DND-41 (cell line): Measurements from ENCODE around the gene DSC1.

Source experiments
- CTCF ChIP-seq: IDR thresholded peaks from 2 replicates; pipeline ENCODE4 v1.5.1; 2012; ENCODE audit warnings: borderline replicate concordance, low read length, moderate library complexity, mild to moderate bottlenecking; ENCODE audit not compliant: poor library complexity, severe bottlenecking; ENCODE audit errors: extremely low read depth
- EZH2 ChIP-seq: IDR thresholded peaks from 3 replicates; pipeline ENCODE4 v1.6.1; 2012; ENCODE audit warnings: borderline replicate concordance, low read depth, mild to moderate bottlenecking, moderate library complexity, low read length, inconsistent platforms; ENCODE audit not compliant: severe bottlenecking

- TF ChIP-seq CTCF: no peak
- no peak for TF ChIP-seq EZH2
Observed at GRCh38 chr18:31170335-31170734, 7.7 kb upstream of the DSC1 start.
